Fibroblast of the conjunctiva (primary cell): Measurements from ENCODE around the gene YPEL4.

Experiments
- DNase-seq: peaks from one replicate; pipeline ENCODE4 v3.0.0-alpha.2; 2010; ENCODE audit warnings: low read depth

Gene YPEL4

DNA sequence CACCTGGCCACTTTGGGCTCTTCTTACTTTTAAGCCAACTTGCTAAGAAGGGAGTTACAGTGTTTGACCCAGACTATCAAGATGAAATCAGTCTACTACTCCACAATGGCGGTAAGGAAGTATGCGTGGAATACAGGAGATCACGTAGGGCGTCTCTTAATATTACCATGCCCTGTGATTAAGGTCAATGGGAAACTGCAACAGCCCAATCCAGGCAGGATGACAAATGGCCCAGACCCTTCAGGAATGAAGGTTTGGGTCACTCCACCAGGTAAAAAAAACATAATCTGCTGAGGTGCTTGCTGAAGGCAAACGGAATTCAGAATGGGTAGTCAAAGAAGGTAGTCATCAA, 1.0 kb upstream of the YPEL4 start:
- no peak for DNase-seq

DNA sequence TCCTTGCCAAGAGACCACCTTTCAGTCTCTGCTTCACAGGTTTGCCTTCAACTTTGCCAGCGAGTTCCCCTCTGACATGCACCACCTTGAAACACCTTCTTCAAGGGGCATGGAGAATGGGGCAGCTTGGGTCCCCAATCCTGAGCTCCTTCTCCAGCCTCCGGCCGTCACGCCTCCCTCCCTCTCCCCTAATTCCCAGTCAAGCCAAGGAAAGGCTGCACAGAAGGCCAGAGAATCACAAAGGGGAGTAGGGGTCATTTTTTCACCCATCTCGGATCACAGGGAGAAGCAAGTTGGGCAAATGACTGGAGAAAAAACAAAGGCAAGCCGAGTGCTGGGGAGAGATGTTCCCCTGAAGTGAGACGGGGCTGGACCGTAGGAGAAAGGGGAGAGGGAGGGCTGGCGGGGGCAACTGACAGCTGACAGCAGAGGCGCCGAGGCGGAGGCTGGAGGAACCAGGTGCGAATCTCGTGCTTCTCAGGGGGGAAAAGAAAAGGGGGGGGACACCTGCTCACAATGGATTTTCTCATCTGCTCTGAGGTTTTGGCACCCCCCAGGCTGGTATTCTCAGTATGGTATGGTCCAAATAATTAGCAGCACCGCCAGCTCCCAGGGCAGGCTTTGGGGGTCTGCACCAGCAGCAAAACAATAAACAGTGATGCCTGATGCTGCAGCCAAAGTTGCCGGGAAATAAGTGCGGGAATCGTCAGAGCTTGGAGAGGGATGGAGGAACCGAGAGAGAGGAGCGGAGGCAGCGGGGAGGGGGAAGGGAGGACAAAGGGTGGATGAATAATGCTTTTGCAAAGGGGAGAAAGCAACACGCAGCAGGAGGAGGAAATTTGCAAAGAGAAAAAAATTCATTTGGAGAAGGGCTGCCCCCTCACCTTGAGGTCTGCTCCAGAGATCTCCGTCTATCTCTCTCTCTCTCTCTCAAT, 644 bp downstream of the YPEL4 start:
- DNase-seq, result no peak

DNA sequence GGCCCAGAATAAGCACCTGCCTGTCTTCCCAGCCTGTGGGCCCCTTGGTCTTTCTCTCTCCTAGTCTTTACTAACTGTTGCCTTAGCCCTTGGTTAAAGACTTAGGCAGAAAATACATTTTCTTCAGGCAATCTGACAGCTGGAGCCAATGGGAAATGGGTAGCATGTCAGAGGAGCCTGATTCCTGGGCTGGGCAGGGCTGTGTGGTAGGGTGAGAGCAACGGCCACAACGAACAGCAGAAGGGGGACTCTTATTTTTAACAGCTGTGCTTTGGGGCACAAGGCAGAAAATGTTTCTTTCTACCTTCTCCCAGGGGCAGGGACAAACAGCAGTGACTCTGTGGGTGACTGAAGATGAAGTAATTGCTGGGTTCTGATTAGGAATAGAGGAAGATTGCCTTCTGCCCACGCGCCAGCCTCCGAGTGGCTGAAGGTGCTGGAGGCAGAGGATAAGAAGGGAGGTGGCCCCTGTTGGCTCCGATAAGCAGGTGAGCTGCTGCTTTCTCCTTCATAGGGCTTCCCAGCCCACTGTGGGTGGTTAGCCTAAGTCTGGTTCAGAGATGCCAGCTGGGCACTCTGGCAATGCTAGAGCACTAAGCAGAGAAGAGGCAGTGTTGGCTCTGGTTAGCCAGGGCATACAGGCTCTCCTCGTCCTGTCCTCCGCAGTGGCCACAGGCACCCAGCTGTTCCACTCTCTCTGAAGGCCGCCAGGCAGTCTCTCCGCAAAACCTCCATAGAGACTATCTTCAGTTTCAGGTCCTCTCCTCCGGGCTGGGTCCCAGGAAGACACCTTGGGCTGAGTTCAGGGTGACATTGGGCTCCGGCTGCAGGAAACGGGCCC, 1.5 kb downstream of the YPEL4 start:
- no peak for DNase-seq

DNA sequence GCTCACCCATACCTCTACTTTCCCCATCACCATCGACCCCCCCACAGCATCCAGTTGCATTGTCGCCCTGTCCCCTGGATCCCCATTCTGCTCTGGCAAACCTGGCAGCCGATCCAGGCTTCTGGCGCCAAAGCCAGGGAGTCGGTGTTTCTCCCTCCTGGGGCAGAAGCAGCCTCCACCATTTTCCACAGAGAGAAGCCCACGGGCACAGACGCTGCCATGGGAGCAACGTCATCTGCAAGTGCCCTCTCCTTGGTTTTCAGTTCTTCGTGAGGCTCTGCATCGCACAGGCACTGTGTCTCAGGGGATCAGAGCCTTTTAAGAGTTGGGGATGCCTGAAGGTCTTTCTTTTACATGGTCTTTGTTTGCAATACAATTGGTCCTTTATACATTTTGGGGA, 2.3 kb downstream of the YPEL4 start:
- DNase-seq, result no peak

DNA sequence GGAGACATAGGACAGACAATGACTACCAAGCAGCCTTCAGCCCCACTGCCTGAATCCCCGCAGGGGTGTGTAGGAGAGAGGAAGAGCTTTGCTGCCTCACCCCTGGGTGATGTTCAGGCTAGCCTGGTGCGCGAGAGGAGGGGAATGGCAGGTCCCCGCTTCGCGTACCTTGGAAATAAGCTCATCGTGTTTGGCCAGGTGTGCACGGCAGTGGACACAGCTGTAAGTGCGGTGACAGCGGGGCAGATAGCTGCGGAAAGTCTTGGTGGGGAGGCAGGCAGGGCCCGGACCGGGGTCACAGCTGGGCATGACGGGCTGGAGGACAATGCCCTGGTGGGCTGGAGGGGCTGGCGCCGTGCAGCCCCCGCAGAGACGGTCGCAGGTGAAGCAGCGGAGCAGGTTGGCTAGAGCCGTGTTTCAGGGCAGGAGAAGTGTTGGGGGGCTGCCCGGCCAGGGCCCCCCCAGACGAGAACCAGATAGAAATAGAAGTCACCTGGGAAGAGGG, 2.9 kb downstream of the YPEL4 start:
- DNase-seq, result no peak

DNA sequence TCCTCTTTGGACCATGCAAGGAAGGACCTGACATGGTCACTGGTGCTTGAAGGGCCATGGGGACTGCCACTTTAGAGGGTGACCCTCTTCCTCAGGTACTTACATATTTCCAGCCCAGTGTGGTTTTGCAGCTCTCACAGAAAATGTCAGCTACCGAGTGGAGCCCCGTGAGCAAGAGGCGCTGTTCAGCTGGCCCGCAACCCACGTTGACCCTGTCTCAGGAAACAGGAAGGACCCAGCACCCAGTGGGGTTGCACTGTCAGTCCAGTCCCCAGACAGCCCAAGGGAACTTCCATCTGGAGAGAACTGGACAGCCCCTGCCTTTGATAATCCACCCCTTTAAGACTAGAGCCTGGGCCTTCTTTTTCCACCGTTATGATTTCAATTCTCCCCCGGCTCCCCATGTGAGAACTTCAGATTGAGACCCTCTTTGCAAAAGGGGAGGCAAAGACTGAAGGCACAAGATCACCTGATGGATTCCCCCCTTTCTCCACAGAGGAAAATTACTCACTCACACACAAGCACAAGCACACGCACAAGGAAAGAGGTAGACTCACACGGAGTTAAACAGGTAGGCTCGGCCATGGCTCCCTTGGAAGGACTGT, 3.4 kb downstream of the YPEL4 start:
- no peak for DNase-seq

DNA sequence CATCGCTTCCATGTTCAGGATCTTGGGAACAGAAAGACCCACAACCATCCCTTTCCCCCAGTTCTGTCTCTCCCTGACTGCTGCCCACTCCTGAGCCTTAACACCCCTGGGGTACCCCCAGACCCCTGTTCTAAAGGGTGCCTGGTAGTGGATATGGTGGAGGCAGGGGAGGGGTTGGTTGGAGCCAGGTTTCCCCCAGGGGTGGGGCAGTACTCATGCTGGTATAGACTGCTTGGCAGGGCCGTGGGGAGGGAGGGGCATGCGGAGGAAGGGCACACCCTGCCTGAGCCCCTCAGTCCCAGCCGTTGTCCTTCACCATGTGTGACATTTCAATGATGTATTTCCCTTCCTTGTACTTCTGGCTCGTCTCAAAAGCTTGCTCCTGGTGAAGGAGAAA, 4.0 kb downstream of the YPEL4 start:
- DNase-seq, result no peak

DNA sequence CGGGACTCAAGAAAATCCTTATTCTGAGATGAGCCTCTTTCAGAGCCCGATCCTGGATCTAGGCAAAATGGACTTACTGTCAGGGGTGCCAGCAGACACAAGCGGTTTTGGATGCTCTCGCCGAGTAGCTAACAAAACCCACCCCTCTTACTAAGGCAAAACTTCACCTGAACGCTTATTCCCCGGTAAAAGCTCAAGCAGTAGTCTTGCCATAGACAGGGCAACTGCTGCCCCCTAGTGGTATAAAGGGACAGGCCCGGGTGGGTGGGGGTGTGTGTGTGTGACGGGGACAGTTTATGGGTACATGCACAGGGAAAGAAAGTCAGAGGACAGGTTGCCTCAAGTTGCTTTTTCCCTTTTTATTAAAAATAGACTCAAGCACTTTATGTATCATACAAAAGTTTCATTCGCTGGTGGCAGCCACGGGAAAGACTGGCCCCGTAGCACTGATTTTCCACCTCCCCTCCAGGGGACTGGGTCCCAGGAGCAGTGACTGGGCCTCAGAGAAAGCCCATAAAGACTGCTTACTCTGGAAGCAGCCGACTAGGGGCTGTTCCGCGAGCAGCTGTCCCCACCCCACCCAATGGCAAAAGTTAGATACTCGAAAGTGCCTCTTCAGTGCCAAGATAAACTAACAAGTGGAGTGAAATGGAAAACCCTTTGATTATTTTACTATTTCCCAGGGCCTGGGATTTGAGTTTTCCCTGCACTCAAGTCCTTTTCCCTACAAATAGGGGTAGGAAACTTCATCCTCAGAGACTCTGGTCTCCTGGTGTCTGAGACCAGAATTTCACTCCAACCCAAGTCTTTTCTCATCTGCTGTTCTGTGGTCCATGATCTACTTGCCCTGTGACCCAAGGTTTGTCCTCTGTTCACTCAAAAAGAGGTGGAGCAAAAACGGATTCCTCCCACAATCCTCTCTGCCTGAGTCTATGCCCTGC, 4.7 kb downstream of the YPEL4 start:
- no peak for DNase-seq

DNA sequence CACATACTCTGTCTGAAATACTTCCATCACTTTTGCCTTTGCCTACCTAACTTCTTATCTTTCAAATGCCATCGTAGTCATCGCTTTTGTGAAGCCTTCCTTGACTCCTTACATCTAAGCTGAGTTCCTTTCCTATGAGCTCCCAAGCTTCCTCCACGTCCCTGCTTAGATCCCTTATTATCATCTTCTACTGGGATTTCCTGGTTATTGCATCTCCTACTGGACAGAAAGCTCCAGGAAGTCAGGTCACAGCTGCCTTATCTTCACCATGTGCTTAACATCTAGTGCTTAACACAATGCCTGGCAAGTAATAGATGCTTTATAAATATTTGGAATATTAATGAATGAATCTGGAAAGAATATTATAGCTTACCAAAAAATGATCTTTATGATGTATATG, 5.9 kb downstream of the YPEL4 start:
- no peak for DNase-seq

DNA sequence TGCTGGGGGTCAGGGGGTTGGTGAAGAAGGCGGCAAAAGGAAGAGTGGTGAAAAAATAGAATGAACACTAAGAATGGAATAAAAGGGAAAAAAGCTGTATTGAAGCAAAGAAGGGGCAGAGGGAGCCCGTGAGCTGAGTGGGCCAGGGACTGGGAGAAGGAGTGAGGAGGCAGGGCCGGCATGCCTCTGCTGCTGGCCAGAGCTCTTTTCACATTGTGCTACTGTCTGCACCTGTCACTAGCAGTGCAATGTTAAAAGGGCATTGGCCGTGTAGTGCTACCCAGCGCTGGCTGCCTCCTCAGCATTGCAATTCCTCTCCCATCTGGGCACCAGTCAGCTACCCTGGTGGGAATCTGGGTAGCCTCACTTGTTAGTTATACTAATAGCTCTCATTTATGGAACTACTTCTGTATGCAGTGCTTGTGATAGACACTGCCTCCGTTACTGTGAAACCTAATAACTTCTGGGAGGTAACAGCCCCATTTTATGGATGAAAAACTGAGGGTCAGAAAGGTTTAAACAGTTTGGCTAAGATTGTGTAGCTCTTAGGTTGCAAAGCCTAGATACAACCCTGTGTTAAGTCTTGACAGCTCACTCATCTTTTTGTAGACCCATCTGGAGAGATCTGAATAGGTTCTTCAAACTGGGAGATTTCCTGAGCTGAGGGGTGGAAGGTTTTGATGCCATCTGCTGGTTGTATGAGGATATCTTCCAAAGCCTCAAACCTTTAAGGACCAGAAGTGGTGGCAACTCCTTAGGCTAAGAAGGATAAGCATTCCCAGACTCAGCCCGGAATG, 8.5 kb downstream of the YPEL4 start:
- DNase-seq, result peak; percentile 65

DNA sequence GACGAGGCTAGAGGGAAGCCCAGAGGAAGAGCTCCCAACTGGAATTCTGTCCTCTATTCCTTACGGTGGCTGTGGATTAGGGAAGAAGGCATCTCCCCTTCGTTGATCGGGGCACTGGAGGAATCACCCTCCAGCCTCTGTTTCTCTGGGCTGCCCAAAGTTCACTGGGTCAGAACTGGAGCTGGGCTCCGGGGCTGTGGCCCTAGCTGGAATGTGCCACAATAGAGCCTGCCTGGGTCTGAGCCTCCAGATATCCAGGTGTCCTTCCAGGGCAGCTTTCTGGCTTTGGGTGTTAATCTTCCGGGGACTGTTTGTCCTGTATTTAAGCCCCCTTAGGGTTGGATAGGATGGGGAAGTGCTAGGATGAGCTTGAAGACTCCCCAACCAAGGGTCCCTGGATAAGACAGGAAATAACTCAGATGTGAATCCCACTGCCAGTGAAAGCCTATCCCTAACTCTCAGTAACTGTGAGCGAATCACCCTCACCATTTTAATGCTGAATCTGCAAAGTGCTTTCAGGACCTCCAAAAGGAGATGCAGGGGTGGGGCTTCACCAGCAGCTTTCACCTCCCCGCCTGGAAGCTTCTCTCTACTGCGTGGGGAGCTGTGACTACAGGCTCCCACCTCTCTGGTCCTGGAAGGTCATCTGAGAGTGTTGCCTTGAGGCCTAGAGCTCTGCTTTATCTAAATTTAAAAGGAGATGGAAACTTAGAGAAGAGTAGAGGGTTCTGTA, 9.5 kb downstream of the YPEL4 start:
- DNase-seq, result no peak

DNA sequence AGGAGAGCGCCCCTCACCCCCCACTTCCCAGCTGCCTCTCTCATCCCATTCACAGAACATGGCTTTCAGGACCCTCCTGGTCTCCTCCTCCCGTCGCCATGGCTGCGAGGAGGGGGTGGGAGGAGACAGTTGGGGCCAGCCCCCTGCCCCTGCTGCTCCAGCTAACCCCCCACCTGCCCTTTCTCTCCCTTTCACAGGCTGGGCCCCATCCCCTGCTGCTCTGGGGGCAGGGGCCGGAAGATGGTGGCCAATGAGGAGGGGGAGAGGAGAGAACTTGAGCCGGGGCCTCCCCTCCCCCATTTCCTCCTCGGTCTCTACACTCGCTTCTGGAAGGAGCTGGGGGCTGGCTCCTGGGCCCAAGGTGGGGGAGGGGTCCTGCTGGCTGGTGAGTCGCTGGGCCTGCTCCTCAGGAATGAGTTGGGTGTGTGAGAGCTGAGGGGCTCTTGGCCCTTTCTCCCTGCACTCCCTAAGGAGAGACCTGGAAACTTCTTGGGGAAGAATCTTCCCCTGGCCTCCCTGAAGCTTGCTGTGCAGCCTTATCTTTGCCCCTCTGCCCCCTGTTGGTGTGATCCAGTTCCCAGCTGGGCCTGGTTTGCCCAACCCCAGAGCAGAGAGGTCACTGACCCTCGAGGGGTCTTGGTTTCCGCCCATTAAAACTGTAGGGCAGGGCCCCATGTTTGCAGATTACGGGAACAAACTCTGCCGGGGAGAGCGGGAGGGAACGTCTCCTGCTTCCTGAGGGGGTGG, 10.2 kb downstream of the YPEL4 start:
- peak; percentile 43 for DNase-seq

DNA sequence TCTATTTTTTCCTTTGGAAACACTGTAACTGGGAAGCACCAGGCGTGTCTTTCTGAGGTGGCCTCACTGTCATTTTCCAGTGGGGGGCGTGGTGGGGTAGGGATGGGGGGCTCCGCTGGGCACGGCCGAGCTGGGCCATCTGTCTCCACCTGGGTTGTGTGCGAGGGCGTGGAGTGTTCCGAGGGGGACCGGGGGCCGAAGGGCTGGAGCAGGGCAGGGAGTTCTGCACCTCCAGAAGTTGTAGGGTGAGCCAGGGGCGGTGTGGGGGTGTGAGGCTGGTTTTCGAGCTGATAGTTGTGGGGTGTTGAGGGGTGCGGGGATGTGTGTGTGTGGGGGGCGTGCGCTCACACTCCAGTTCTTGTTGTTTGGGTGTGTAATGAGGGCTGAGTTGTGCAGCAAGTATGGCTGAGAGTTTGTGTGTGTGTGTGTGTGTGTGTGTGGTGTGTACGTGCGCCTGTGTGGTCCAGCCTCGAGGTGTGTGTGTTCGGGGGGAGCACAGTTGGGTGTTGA, 10.8 kb downstream of the YPEL4 start:
- DNase-seq, result no peak

DNA sequence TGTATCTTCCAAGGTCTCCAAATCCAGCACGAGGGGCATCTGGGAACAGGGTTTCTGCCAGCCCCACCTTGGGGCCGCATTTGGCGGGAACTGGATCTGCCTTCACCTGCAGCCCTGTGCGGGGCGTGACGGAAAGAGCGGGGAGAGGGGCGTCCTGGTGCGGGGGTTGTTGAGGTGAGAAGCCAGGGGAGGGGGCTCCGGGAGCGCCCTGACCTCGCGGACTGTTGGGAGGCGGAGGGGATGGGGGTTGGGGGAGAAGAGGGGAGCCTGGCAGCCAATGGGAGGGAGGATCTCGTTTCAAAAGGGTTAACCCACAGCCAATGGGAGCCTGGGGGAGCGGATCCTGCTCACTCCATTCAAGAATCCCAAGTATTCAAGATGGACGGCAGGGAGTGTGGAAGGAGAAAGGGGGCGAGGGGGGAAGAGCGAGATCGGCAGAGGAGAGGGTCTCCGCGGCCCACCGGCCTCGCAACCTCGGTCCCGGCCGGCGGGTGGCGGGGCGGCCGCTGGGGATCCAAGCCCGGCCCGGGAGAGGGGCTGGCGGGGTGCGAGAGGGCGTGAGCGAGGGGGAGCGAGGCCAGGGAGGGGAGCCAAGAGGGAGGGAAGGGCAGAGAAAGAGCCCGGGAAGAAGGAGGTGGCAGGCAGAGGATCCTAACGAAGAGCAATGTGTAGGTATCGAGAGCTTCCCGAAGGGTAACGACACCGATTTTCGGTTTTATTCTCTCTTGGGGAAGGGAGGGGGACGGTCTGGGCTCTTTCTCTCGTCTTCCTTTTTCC, 11.5 kb downstream of the YPEL4 start:
- peak; percentile 82 for DNase-seq

DNA sequence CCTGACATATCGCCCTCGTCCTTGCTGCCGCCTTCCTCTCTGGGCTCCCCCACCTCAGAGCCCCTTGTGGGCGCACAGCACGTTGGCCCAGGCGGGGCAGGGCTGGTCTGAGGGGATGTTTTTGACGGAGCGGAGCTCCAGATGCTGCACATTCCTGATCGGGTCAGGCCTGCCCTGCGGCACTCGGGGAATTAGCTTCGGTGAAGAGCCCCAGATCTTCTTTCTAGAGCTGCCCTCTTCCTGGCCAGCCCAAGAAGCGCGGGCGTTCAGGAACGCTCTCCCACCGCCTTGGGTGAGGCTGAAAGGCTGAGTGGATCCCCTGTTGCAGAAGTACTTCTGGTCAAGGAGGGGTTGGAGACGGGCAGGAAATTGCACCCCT, 12.1 kb downstream of the YPEL4 start:
- no peak for DNase-seq

DNA sequence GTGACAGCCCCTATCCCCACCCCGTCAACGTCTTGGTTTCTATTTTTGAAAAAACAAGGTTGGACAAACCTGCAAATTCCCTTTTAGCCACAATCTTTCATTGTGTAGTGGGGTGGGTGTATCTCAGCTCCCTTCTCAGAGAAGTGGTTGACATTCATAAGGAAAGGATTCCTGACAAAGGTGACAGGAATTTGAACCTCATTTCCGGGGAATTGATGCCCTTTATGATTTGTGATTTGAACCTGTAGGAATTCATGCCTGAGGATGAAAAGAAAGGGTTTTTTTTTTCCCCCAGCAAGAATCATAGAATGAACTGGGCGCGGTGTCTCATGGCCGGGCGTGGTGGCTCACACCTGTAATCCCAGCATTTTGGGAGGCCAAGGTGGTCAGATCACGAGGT, 14.5 kb downstream of the YPEL4 start:
- no peak for DNase-seq

DNA sequence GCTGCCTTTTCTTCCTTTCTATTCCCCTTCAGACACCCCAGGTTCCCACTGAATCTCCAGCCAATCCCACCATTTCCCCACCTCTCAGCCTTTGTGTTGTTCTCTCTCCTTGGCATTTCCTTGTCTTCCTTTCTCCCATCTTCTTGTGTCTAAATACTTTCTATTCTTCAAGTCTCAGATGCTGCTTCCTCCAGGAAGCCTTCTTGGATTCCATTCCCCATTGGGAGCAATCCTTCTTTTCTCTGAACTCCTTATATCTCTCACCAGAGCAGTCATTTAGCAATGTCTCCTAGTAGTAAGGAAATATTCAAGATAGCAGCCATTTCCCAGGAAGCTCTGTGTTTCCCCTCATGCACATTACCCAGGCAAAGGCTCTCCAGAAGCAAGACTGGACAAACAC, 15.4 kb downstream of the YPEL4 start:
- no peak for DNase-seq

DNA sequence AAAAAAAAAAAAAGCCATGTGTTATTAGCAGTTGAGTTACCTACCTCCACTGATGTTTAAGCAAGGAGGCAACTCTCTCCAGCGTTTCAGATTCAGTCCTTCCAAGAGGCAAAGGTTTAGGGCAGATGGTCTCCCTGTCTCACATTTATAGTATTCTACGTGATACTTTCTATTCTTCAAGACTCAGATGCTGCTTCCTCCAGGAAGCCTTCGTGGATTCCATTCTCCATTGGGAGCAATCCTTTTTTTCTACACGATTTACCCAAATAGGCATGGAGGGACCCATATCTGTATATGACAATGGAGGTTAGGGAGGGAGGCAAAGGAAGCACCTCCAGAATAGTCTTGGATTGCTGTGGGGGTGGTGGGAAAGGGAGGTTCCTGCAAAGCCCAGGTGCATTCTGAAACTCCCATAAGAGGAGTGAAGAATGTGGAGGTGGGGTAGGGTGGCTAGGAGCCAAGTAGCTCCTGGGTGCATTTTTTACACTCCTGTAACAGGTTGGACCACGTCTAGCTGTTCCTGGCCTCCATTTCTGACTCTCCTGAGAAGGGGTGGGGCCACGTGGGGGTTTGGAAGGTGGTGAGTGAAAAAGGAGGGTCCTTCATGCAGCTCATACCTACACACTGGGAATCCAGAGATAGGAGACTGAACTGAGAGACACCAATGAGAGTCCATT, 16.2 kb downstream of the YPEL4 start:
- no peak for DNase-seq
